HFF-Myc (cell line): ENCODE results near the gene PLCB3.

Experiments used
- DNase-seq: peaks from one replicate; pipeline ENCODE4 v3.0.0-alpha.2; 2011; ENCODE audit warnings: low read depth; ENCODE audit errors: extremely low read depth
- H3K4me3 ChIP-seq: replicated peaks from 2 replicates; pipeline ENCODE4 v1.5.1; 2011; ENCODE audit warnings: low read depth, mild to moderate bottlenecking, control low read depth, low read length
- CTCF ChIP-seq: IDR thresholded peaks from 2 replicates; pipeline ENCODE4 v1.5.1; 2012; ENCODE audit warnings: mild to moderate bottlenecking, low read depth, low read length, control low read depth; ENCODE audit errors: missing control alignments

Gene PLCB3

DNA sequence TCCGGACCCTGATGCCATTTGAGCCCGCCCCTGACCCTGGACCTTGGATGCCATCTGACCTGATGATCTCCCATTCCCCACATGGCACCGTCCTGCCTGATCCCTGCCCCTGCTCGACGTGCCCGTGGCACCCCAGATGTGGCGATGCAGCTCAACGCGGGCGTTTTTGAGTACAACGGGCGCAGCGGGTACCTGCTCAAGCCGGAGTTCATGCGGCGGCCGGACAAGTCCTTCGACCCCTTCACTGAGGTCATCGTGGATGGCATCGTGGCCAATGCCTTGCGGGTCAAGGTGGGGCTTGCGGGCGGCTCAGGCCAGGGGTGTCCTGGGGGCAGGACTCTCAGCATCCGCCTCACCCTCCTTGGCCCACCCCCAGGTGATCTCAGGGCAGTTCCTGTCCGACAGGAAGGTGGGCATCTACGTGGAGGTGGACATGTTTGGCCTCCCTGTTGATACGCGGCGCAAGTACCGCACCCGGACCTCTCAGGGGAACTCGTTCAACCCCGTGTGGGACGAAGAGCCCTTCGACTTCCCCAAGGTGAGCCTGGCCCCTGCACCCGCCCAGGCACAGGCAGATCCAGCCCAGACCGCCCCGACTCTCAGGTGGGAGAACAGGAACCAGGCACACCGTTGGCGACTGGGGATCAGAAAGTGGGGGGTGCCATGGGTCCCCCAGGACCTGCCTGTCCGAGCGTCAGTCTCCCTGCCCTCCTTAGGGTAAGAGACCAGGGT, 11.1 kb downstream of the PLCB3 start:
- TF ChIP-seq CTCF: no peak
- no peak overlapping the region for H3K4me3 ChIP-seq
- no peak for DNase-seq

DNA sequence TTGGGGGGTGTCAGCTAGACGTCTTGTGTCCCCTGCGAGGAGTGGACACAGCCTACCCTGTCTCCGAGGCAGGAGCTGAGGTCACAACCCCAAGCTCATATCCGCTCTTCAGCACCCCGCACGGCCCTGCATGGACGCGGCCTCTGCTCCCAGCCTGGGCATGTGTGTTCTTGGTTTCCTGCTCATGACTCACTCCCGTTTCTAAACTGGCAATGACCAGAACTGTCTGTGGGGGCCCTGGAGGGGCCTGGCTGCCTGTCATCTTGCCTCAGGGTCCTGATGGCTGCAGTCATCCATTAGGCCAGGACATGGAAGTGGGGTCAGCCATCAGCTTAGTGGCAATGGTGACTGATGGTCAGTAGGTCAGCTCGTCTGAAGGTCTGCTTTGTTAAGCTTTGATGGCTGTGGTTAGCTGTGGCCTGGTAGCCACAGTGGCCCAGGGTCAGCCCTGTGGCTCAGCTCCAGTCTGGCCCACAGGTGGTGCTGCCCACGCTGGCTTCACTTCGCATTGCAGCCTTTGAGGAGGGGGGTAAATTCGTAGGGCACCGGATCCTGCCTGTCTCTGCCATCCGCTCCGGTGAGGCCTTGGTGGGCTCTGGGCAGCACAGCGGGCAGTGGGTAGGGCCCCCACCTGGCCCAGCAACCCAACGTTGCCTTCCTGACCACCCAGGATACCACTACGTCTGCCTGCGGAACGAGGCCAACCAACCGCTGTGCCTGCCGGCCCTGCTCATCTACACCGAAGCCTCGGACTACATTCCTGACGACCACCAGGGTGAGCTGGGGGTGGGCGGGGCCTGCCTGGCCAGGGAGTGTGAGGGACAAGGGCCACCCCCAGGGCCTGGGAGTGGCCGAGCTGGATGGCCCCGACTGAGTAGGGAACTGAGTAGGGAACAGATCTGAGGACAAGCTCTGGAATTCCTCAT, 12.0 kb downstream of the PLCB3 start:
- no peak overlapping the region for H3K4me3 ChIP-seq
- no peak for DNase-seq
- no peak for TF ChIP-seq CTCF

DNA sequence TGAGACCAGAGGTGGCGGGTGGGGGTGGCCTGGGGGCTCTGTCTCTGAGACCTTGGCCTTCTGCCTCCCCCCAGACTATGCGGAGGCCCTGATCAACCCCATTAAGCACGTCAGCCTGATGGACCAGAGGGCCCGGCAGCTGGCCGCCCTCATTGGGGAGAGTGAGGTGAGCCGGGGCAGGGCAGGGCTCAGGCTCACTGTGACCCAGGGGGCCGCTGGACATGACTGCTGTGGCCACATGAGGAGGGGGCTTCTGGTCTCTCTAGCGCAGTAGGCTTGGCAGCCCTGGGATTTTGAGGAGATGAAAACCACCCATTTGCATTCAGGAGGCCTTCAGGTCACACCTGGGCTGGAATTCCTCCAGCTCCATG, 12.6 kb downstream of the PLCB3 start:
- no peak for DNase-seq
- no peak overlapping the region for H3K4me3 ChIP-seq
- TF ChIP-seq CTCF: no peak

- no peak for TF ChIP-seq CTCF
- no peak overlapping the region for H3K4me3 ChIP-seq
- no peak for DNase-seq
Measured at GRCh38 chr11:64264371-64264852, 13.1 kb downstream of the PLCB3 start.

DNA sequence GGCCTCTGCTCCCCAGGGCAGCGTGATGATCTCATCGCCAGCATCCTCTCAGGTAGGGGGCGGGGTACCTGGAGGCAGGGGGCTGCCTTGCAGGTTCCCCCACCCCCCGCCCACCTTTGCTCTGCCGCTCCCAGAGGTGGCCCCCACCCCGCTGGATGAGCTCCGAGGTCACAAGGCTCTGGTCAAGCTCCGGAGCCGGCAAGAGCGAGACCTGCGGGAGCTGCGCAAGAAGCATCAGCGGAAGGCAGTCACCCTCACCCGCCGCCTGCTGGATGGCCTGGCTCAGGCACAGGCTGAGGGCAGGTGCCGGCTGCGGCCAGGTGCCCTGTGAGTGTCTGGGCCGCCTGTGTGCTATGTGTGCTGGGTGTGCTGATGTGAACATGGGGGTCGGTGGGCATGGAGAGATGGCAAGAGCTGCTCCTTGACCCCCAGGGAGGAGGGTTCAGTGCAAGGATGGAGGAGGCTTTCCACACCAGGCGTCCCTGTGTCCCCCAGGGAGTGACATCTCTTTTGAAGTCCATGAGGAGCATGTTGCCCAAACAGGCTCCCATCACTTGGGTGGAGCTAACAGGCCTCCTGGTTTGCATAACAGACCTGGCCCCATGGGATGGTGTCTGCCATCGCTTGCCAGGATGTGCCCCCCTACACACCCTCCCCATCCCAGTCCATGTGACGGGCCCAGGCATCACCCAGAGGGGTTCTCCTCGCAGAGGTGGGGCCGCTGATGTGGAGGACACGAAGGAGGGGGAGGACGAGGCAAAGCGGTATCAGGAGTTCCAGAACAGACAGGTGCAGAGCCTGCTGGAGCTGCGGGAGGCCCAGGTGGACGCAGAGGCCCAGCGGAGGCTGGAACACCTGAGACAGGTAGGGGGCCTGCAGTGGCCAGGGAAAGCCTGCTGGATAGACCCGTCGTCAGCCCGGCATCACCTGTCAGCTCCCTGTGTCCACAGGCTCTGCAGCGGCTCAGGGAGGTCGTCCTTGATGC, 14.1 kb downstream of the PLCB3 start:
- TF ChIP-seq CTCF: no peak
- no peak for DNase-seq
- no peak overlapping the region for H3K4me3 ChIP-seq

- no peak for DNase-seq
- H3K4me3 ChIP-seq: no peak overlapping the region
- TF ChIP-seq CTCF: no peak
Measured at GRCh38 chr11:64266339-64266738, 15.0 kb downstream of the PLCB3 start.
